HFFc6 (cell line): ENCODE data around the gene MYRFL. TPM values are rescaled to one million over a fixed set of nuclear protein-coding genes. Genes with fewer than 3 reads are reported as not detected.

ENCODE experiments used
- DNase-seq: peaks from one replicate; pipeline ENCODE4 v3.0.0-alpha.2; 2018
- H3K27ac Mint-ChIP-seq: 2 replicates; pipeline ENCODE4 v1.8.0; 2020; ENCODE audit warnings: mild to moderate bottlenecking, mixed read lengths
- H3K27me3 Mint-ChIP-seq: 2 replicates; pipeline ENCODE4 v1.8.0; 2021; ENCODE audit warnings: mild to moderate bottlenecking, moderate library complexity, mixed read lengths; ENCODE audit not compliant: insufficient read depth
- H3K36me3 Mint-ChIP-seq: 2 replicates; pipeline ENCODE4 v1.8.0; 2021; ENCODE audit warnings: low read depth, mixed read lengths
- H3K4me1 Mint-ChIP-seq: 2 replicates; pipeline ENCODE4 v1.8.0; 2020; ENCODE audit warnings: low read depth, mixed read lengths
- H3K4me3 Mint-ChIP-seq: 2 replicates; pipeline ENCODE4 v1.8.0; 2020; ENCODE audit warnings: mild to moderate bottlenecking, moderate library complexity, mixed read lengths
- H3K9me3 Mint-ChIP-seq: 2 replicates; pipeline ENCODE4 v1.8.0; 2020; ENCODE audit warnings: mild to moderate bottlenecking, mixed read lengths
- CTCF ChIP-seq: fragments of 200-600 bp; sonication (generic); IDR thresholded peaks from 2 replicates; pipeline ENCODE4 v1.5.0; 2021; ENCODE audit warnings: antibody characterized with exemption, mild to moderate bottlenecking
- total RNA-seq, 6 experiments: library from RNA; stranded (reverse); fragmentation: NEBNext Ultra II Directional; extraction: Animal tissue kit (Norgen Biotek cat#: 25700); gene quantifications; 2 replicates in 1 of 6; 3 replicates in 5 of 6; pipeline ENCODE4 v1.2.3, GENCODE V29; 2021

The MYRFL gene
- total RNA-seq, 6 experiments from 2014 or later, result not detected

GRCh38 chr12:69810870-69811498, 14.0 kb upstream of the MYRFL start:
- Mint-ChIP-seq H3K36me3 (peaks cover 6% of the 10 kb centered on the region; the same call in 1 of the 2 replicates), H3K4me3 (no peak overlapping the region), H3K27ac (no peak overlapping the region), H3K27me3 (peaks cover 1% of the 10 kb centered on the region), H3K9me3 (peaks cover 24% of the 10 kb centered on the region), H3K4me1 (no peaks in the 10 kb centered on the region)
- TF ChIP-seq CTCF, result no peak
- DNase-seq, result no peak

DNA sequence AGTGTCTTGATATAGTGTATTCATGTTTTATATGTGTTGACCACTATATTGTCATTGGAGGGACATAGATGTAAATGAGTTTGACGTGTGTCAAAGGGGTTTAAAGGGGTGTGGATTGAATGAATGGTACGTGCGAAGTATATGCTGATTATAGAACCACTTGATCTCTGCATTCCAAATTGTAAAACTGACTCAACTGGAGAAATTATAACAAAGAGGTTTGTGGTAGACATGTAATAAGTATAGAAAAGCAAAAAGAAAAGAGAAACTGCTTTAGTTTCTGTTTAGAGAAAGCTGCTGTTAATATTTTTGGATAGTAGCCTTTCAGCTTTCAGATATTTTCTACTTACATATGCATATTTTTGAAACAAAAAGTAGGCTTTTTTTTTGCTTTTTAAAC, 8.9 kb upstream of the MYRFL start:
- Mint-ChIP-seq H3K36me3 (no peaks in the 10 kb centered on the region), H3K27me3 (no peaks in the 10 kb centered on the region; the same call in 1 of the 2 replicates), H3K4me3 (no peak overlapping the region), H3K4me1 (no peaks in the 10 kb centered on the region), H3K9me3 (peaks cover under 1% of the 10 kb centered on the region; the same call in 1 of the 2 replicates), H3K27ac (no peak overlapping the region)
- no peak for DNase-seq
- TF ChIP-seq CTCF, result no peak

DNA sequence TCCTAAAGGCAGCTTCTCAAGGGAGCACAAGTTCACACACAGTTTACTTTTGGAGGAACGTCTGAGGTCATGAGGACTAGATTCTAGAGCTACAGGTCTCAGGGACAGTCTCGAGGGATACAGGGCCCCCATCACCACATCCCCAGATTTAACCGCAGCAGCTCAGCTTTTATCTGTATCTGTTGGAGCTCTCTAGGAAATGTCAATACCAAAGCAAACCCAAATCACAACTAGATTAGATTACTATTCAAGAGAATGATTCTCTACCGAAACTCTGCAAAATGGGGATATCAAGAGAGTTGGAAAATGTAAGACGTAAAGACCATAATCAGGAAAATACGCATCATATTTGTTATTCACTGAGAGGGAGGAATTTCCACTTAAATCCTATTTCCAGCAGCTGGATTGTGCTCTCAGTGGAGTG, 4.0 kb upstream of the MYRFL start:
- Mint-ChIP-seq H3K27me3 (no peaks in the 10 kb centered on the region), H3K27ac (no peak overlapping the region), H3K4me1 (peaks cover 7% of the 10 kb centered on the region; the same call in 1 of the 2 replicates), H3K36me3 (no peaks in the 10 kb centered on the region), H3K4me3 (no peak overlapping the region), H3K9me3 (no peaks in the 10 kb centered on the region)
- no peak for TF ChIP-seq CTCF
- DNase-seq, result no peak

- TF ChIP-seq CTCF, result no peak
- Mint-ChIP-seq H3K27me3 (no peaks in the 10 kb centered on the region), H3K36me3 (no peaks in the 10 kb centered on the region), H3K4me1 (peaks cover 7% of the 10 kb centered on the region; the same call in 1 of the 2 replicates), H3K4me3 (no peak overlapping the region), H3K27ac (no peak overlapping the region), H3K9me3 (no peaks in the 10 kb centered on the region)
- no peak for DNase-seq
Observed at GRCh38 chr12:69821456-69822159, 3.4 kb upstream of the MYRFL start.

GRCh38 chr12:69822201-69822860, 2.7 kb upstream of the MYRFL start:
- no peak for TF ChIP-seq CTCF
- H3K4me1 Mint-ChIP-seq, result peaks cover 7% of the 10 kb centered on the region; the same call in 1 of the 2 replicates
- no peaks in the 10 kb centered on the region for H3K27me3 Mint-ChIP-seq
- no peak overlapping the region for H3K4me3 Mint-ChIP-seq
- no peaks in the 10 kb centered on the region for H3K36me3 Mint-ChIP-seq
- no peak overlapping the region for H3K27ac Mint-ChIP-seq
- no peaks in the 10 kb centered on the region for H3K9me3 Mint-ChIP-seq
- no peak for DNase-seq
